Hepatocyte (in vitro differentiated cells): Measurements from ENCODE around the gene HASPIN.

Source experiments
- EZH2 ChIP-seq: fragments of 200-600 bp; sonication (generic); IDR thresholded peaks from 2 replicates; pipeline ENCODE4 v1.6.1; 2016; ENCODE audit warnings: antibody characterized with exemption, mild to moderate bottlenecking, borderline replicate concordance
- EZH2phosphoT487 ChIP-seq: fragments of 200-600 bp; sonication (generic); IDR thresholded peaks from one replicate; pipeline ENCODE4 v1.6.1; 2018; ENCODE audit warnings: antibody characterized with exemption, mild to moderate bottlenecking, low read depth, moderate library complexity; ENCODE audit not compliant: unreplicated experiment, severe bottlenecking

- no peak for TF ChIP-seq EZH2phosphoT487
- no peak for TF ChIP-seq EZH2
Measured at GRCh38 chr17:3729881-3730280, 6.2 kb downstream of the HASPIN start.
